T-helper 17 cell (primary cell): ENCODE results near the gene LRCOL1. TPM values are rescaled to one million over a fixed set of nuclear protein-coding genes. Genes with fewer than 3 reads are reported as not detected.

Source experiments
- ATAC-seq: fragments of 150-1000 bp; cut with Tn5 transposase; 2 replicates; pipeline ENCODE4 v1.10.0; 2021; ENCODE audit warnings: mild to moderate bottlenecking, moderate library complexity
- DNase-seq, 3 donors: peaks; one replicate each; pipeline versions ENCODE4 v3.0.0 to v3.0.0-alpha.2; 2020 to 2021
- H3K9me3 ChIP-seq: one replicate; pipeline ENCODE4 v1.7.0; 2013; ENCODE audit warnings: low read length, mild to moderate bottlenecking; ENCODE audit not compliant: control insufficient read depth, poor library complexity, severe bottlenecking
- H3K27ac Mint-ChIP-seq: one replicate; pipeline ENCODE4 v1.8.0; 2022; ENCODE audit warnings: mild to moderate bottlenecking, moderate library complexity, mixed read lengths
- H3K27me3 Mint-ChIP-seq: one replicate; pipeline ENCODE4 v1.8.0; 2022; ENCODE audit warnings: mixed read lengths
- H3K36me3 Mint-ChIP-seq: one replicate; pipeline ENCODE4 v1.8.0; 2022; ENCODE audit warnings: low read depth, mixed read lengths
- H3K4me1 Mint-ChIP-seq: one replicate; pipeline ENCODE4 v1.8.0; 2022; ENCODE audit warnings: mild to moderate bottlenecking, mixed read lengths
- H3K4me3 Mint-ChIP-seq: one replicate; pipeline ENCODE4 v1.8.0; 2022; ENCODE audit warnings: mild to moderate bottlenecking, moderate library complexity, mixed read lengths
- total RNA-seq, 4 donors: library from RNA in 2 of 4; stranded (reverse) in 2 of 4; gene quantifications; one replicate each; pipeline ENCODE4 v1.2.3 and lab custom pipeline; 2022 to 2026

LRCOL1 gene
- total RNA-seq, 2 donors from 2014 or later: not detected

DNA sequence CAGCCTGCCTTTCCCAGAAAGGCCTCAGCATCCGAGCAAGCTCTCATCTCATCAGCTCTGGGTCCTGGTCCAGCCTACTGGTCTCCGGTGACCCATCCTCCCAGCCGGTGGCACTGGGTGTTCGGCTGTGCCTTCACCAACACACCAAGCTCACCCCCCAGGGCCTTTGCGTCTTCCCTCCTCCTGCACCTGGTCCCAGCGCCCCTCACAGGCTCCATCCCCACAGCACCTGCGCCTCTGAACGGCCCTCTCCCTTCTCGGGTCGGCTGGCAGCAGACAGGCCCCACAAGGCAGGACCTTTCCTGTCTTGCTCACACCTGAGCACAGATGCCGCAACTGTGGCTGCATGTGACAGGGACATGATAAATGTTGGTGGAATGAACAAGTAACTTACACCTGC, 21.3 kb upstream of the LRCOL1 start:
- no peaks in the 10 kb centered on the region for H3K9me3 ChIP-seq
- DNase-seq (no peak), ATAC-seq (no peak)
- Mint-ChIP-seq H3K27me3 (no peaks in the 10 kb centered on the region), H3K4me1 (peaks cover 8% of the 10 kb centered on the region), H3K4me3 (no peak overlapping the region), H3K36me3 (peaks cover 12% of the 10 kb centered on the region), H3K27ac (no peak overlapping the region)

GRCh38 chr12:132630672-132631071, 20.3 kb upstream of the LRCOL1 start:
- ATAC-seq (no peak), DNase-seq (no peak)
- no peaks in the 10 kb centered on the region for H3K27me3 Mint-ChIP-seq
- H3K36me3 Mint-ChIP-seq: peaks cover 12% of the 10 kb centered on the region
- no peak overlapping the region for H3K27ac Mint-ChIP-seq
- H3K9me3 ChIP-seq: no peaks in the 10 kb centered on the region
- H3K4me3 Mint-ChIP-seq: no peak overlapping the region
- peaks cover 9% of the 10 kb centered on the region for H3K4me1 Mint-ChIP-seq

DNA sequence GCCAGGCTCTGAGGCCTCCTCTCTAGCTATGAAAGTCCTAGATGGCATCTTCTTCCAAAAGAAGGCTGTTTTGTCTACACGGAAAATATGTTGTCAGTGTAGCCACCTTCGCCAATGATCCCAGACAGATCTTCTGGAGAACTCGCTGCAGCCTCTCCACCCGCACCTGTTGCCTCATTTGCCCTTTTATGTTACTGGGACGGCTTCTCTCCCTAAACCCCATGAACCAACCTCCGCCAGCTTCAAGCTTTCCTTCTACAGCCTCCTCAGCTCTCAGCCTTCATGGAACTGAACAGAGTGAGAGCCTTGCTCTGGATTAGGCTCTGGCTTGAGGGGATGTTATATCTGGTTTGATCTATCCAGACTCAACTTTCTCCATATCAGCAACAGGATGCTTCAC, 18.9 kb upstream of the LRCOL1 start:
- DNase-seq (no peak), ATAC-seq (no peak)
- no peaks in the 10 kb centered on the region for H3K27me3 Mint-ChIP-seq

DNA sequence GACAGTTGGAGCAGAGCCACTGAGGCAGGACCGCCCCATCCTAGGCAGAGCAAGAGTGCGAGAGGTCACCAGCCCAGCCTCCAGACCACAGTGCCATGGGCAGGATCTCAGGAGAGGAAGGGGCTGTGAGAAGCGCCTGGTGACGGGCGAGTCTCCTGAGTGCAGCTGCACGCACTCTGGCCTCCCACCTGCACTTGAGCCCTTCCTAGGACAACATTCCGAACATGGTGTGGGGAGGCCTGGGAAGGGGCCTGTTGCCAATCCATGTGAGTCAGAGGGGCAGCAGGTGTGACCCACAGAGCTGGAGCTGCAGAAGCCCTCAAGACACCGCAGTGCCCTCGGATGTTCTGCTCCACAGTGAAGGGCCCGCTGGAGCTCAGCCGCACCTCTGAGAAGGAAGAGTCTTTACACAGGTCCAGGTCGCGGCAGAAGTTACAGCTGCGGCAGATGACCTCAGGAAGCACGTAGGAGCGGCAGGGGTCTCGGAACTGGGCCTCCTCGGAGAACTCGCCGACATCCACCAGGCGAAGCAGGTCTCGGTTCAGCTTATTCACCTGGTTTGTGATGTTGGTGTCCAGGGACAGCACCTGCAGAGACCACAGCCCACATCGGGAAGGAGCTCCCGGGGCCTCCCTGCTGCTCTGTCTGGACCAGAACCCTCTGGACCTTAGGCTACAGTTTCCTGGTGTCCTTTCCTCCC, 15.5 kb upstream of the LRCOL1 start:
- Mint-ChIP-seq H3K36me3 (peaks cover 8% of the 10 kb centered on the region), H3K4me1 (peaks cover 15% of the 10 kb centered on the region), H3K27me3 (no peaks in the 10 kb centered on the region), H3K4me3 (no peak overlapping the region), H3K27ac (peak overlapping the region; percentile 34)
- ATAC-seq (no peak), DNase-seq (no peak)
- no peaks in the 10 kb centered on the region for H3K9me3 ChIP-seq

More for the DNA sequence above, 18.9 kb upstream of the LRCOL1 start:
- Mint-ChIP-seq H3K36me3 (peaks cover 14% of the 10 kb centered on the region), H3K27ac (no peak overlapping the region), H3K4me3 (no peak overlapping the region), H3K4me1 (peaks cover 7% of the 10 kb centered on the region)
- H3K9me3 ChIP-seq: no peaks in the 10 kb centered on the region

DNA sequence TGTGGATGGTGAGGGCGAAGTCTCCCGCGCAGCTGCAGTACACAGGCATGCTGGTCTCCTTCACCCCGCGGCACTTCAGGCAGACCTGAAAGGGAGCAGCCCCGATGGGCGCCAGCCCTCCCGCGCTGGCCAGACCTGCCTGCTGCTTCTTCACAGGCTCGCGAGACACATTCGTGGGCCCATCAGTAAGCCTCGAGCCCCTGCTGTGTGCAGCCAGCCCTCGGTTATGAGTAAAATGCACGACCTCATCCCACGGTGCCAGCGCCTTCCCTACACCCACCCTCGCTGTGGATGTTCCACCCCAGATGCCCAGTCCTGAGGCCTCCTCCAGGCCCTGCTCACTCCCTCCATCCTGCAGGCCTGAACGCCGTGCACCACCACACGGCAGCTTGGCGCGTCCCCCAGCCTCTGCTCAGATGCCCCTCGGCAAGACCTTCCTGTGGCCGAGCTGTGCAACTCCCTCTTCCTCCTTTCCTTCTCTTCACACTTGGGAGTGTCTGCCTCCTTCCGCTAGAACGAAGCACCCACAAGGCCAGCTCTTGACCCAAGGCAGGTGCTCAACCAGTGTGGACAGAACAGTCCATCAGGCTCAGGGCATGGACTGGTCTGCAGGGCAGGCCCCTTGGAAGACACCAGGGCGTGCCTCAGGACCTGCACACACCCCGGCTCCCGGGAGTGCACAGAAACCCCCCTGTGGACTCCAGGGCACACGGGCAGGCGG, 14.7 kb upstream of the LRCOL1 start:
- Mint-ChIP-seq H3K27me3 (no peaks in the 10 kb centered on the region), H3K4me3 (no peak overlapping the region), H3K27ac (peak overlapping the region; percentile 34), H3K4me1 (peaks cover 15% of the 10 kb centered on the region), H3K36me3 (peaks cover 6% of the 10 kb centered on the region)
- ATAC-seq (no peak), DNase-seq (no peak)
- no peaks in the 10 kb centered on the region for H3K9me3 ChIP-seq

DNA sequence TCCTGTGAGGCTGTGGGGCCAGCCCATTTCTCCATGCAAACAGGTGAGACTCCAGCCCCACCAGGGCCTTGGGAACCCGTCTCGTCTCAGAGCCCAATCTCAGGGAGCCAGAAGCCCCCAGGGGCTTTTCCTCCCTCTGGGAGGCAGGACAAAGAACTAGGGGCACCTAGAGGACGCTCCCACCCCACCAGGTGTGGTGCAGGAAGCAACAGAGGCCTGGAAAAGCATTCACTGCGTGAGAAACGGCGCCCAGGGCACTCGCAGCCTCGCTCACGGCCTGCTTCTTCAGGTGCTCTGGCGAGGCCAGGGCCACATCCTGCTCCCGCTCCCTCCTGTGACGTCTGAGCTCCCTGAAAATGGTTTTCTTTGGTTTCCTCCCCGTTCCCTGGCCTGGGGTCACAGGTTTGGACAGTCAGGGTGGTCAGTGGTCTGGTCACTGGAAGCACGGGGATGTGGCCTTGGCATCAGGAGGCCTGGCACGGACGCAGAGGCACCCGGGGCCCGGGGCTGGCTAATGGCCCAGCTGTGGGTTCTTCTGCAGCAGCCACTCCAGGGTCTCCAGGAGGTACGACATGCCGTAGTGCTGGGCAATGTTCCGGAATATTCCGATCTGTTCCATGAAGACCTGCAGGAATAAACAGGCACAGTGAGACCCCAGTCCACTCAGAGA, 13.9 kb upstream of the LRCOL1 start:
- H3K36me3 Mint-ChIP-seq: peaks cover 2% of the 10 kb centered on the region
- peaks cover 15% of the 10 kb centered on the region for H3K4me1 Mint-ChIP-seq
- DNase-seq: no peak
- H3K27ac Mint-ChIP-seq: peak overlapping the region; percentile 72
- no peak for ATAC-seq
- H3K27me3 Mint-ChIP-seq: no peaks in the 10 kb centered on the region
- no peaks in the 10 kb centered on the region for H3K9me3 ChIP-seq
- H3K4me3 Mint-ChIP-seq: no peak overlapping the region

GRCh38 chr12:132623072-132623869, 12.9 kb upstream of the LRCOL1 start:
- ATAC-seq: no peak
- no peak for DNase-seq
- peak overlapping the region; percentile 72 for H3K27ac Mint-ChIP-seq
- H3K4me1 Mint-ChIP-seq: peaks cover 13% of the 10 kb centered on the region
- H3K27me3 Mint-ChIP-seq: no peaks in the 10 kb centered on the region
- no peaks in the 10 kb centered on the region for H3K9me3 ChIP-seq
- no peak overlapping the region for H3K4me3 Mint-ChIP-seq
- peaks cover 2% of the 10 kb centered on the region for H3K36me3 Mint-ChIP-seq

DNA sequence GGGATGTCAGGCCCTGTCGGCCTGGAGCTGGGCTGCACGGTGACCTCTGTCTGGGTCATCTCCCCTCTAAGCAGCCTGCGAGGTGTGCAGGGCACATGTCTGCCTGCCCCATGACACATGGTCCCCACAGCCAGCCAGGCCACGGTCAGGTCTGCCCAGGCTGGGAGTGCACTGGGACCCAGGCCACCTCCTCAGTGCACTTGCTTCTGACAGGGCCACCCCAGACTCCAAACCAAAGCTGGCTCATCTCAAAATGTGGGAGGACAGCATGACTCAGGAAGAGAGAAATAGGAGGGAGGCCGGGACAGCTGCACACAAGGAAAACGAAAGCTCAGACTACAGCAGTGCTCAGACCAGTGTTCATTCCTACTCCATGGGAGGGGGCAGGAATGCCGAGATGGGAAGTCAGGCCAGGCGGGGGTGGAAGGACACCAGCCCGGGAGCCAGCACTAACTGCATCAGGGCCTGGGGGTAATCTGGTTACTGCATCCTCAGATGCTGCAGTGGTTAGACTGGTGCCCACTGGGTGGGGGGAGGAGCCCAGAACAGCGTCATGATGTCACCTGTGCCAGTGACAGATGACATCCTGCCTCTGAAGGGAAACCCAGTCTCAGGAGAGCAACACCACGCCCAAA, 12.2 kb upstream of the LRCOL1 start:
- H3K27me3 Mint-ChIP-seq: peaks cover 7% of the 10 kb centered on the region
- no peak for DNase-seq
- peaks cover 3% of the 10 kb centered on the region for H3K9me3 ChIP-seq
- H3K4me1 Mint-ChIP-seq: peaks cover 16% of the 10 kb centered on the region
- peak; percentile 72 for ATAC-seq
- no peak overlapping the region for H3K27ac Mint-ChIP-seq
- peaks cover 7% of the 10 kb centered on the region for H3K36me3 Mint-ChIP-seq
- H3K4me3 Mint-ChIP-seq: no peak overlapping the region

DNA sequence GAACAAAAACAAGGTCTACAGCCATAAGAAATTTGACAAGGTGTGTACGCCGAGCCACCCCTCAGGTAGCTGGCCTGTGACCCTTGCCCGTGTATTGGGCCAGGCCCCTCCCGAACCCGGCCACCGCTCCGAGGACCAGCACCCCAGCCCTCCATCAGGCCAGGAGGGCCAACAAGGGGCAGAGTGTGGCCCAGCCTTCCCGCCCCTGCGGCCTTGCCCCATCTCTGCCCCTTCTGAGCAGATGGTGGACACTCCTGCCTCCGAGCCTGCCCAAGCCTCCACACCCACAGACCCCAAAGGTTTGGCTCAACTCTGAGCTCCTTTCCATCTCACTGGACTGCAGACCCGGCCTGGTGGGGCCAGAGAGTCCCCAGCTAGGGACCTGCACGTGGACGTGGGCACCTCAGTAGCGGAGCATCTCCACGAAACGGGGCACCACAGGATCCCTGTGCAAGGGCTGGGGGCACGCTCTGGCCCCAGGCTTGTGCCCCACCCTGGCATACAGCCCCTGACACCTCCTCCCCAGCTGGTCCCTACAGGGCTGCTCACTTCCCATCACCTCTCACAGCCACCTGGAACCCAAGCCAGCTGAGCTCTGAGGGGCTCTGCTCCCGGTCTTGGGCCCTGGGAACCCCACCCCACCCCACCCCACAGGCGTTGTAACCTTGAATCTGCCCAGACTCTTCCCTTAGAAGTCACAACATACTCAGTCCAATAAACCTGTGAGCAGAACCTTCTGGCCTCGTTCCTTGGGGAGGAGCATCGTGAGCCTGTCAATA, 11.5 kb upstream of the LRCOL1 start:
- ATAC-seq (no peak), DNase-seq (no peak)
- Mint-ChIP-seq H3K4me3 (no peak overlapping the region), H3K4me1 (peaks cover 16% of the 10 kb centered on the region), H3K27ac (no peak overlapping the region), H3K27me3 (peaks cover 14% of the 10 kb centered on the region), H3K36me3 (peaks cover 8% of the 10 kb centered on the region)
- peaks cover 9% of the 10 kb centered on the region for H3K9me3 ChIP-seq

DNA sequence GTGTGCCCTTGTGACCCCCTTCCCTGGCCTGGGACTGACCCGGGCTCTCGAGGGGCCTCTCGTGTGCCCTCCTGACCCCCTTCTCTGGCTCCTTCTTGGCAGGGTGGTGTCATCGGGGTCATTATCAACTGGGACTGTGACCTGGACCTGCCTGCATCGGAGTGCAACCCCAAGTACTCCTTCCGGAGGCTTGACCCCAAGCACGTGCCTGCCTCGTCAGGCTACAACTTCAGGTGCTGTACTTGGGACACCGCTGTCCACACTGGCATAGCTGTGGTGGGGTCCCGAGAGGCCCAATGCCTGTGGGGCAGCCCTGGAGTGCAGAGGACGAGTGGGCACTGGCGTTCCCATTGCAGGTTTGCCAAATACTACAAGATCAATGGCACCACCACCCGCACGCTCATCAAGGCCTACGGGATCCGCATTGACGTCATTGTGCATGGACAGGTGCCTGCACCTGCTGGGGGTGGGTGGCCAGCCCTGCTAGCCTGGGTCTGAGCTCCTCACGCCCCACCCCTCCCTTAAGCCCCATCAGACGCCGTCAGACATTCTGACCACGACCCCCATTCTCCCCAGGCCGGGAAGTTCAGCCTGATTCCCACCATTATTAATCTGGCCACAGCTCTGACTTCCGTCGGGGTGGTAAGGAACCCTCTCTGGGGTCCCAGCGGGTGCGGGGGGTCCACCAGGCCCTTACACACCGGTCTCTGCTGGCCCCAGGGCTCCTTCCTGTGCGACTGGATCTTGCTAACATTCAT, 10.7 kb upstream of the LRCOL1 start:
- Mint-ChIP-seq H3K4me1 (peaks cover 14% of the 10 kb centered on the region), H3K4me3 (no peak overlapping the region), H3K27me3 (peaks cover 14% of the 10 kb centered on the region), H3K36me3 (peaks cover 8% of the 10 kb centered on the region), H3K27ac (no peak overlapping the region)
- ATAC-seq (no peak), DNase-seq (no peak)
- H3K9me3 ChIP-seq: peaks cover 11% of the 10 kb centered on the region

- DNase-seq: no peak
- no peak overlapping the region for H3K4me3 Mint-ChIP-seq
- ATAC-seq: no peak
- H3K36me3 Mint-ChIP-seq: peaks cover 8% of the 10 kb centered on the region
- peaks cover 15% of the 10 kb centered on the region for H3K4me1 Mint-ChIP-seq
- H3K27me3 Mint-ChIP-seq: peaks cover 21% of the 10 kb centered on the region
- H3K27ac Mint-ChIP-seq: no peak overlapping the region
- H3K9me3 ChIP-seq: peaks cover 11% of the 10 kb centered on the region
Measured at GRCh38 chr12:132620113-132620898, 9.9 kb upstream of the LRCOL1 start.
